GM21360 (cell line): ENCODE measurements around the gene DAPK2.

ENCODE experiments used
- ATAC-seq: cut with Tn5 transposase; IDR thresholded peaks from one replicate; pipeline ENCODE4 v1.9.1; 2021; ENCODE audit warnings: mild to moderate bottlenecking, moderate library complexity; ENCODE audit not compliant: unreplicated experiment

The DAPK2 gene

DNA sequence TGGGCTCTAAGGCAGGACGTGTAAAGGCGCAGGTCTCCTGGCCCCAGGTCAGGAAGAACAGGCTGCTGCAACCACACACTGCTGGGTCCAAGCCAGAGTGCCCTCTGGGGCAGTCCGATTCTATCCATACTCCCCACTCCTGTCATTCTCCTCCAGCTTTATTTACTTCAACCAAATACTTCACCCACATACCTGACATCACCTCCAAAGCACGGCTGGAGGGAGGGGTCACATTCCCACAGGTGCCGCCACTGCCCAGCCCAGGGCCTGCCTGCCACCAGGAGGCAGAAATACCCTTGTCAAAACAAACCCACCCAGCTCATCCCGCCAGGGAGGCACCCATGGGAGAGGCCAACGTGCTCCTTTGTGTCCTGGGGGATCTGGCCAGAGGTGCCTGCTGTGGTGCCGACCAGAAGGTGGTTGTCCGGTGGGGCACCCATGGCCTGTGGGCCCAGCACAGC, 100.4 kb downstream of the DAPK2 start:
- no peak for ATAC-seq

DNA sequence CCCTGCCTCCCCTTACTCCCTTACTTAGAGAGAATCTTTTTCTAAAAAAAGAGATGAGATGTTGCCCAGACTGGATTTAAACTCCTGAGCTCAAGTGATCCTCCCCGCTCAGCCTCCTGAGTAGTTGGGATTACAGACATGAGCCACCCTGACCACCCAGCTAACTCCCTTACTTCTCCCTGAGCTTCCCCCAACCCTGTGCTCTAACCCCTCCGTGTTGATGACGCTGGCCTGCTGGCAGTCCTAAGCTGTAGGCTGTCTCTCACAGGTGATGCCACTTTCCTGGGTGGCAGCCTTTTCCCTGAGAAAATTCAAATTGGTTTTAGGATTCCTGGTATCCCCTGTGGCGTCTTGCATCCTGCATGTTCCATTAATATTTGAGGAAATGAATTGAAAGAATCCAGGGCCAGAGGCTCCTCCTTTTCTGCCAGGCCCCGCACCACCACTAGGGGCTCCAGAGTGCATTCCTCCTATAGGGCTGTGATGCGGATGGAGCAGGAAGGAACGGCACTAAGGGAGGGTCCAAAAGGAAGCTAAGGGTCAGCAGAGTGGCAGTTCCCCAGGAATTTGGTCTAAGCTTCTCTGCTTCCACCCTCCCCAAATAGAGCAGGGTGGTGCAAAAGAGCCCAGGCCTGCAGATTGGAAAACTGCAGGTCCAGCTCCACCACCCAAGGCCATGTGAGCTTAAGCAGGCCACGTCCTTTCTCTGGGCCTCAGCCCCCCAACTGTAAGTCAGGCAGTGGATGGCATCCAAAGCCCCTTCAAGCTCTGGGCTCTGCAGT, 101.1 kb downstream of the DAPK2 start:
- ATAC-seq: no peak

GRCh38 chr15:63944681-63944955, 101.7 kb downstream of the DAPK2 start:
- ATAC-seq: no peak

GRCh38 chr15:63943829-63944680, 102.2 kb downstream of the DAPK2 start:
- no peak for ATAC-seq

GRCh38 chr15:63942486-63943365, 103.6 kb downstream of the DAPK2 start:
- ATAC-seq: no peak

DNA sequence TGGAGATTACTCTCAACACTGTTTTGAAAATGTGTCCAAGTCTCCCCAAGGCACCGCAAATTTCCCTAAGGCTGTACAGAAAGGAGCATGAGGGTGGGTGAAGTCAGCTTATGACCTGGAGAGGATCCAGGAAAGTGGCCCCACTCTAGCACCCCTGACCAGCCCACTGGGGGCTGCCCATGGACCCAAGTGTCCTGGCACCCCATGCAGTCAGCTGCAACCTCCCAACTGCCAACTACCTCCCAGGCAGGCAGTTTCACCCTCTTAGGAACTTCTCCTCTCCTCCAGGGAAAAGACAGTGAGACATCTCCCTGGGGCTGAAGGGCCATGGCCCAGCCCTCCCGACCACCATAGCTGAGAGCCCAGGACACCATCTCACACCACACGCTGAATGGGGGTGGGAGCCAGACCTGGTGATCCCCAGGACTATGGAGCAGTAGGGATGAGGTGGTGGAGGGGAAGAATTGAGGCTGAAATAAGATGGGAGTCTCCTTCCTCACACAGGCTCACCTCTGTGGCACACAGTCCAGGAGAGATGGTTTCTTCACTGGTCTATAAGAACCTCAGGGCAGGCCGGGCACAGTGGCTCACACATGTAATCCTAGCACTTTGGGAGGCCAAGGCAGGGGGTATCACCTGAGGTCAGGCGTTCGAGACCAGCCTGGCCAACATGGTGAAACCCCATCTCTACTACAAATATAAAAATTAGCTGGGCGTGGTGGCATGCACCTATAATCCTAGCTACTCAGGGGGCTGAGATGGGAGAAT, 104.4 kb downstream of the DAPK2 start:
- no peak for ATAC-seq

GRCh38 chr15:63940966-63941620, 105.2 kb downstream of the DAPK2 start:
- ATAC-seq: no peak

GRCh38 chr15:63939531-63940130, 106.7 kb downstream of the DAPK2 start:
- ATAC-seq: no peak

DNA sequence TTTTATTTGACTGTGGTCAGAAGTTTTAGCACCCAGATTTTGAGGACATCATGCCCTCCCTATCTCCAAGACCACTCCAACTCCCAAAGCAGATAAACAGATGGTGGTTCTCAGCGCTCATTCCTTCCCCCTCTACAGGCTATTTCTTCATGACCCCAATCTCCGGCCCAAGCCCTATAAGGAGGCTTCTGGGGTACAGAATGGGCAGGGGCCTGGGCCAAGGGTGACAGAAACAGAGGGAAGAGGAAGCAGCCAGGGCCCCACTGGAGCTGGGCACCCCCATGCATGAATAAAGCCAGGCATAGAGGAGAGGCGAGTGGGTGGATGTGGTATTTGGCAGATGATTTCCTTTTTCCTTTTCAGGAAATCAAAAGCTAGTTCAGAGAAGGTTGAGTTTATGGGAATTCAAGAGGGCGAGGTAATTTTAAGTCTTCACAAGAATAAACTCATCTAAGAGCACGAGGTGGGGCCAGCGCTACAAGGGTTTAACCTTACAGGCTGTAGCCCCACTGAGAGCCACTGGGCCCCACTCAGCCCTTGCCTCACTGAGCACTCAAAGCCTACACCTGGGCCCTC, 107.7 kb downstream of the DAPK2 start:
- ATAC-seq: no peak

GRCh38 chr15:63933522-63933921, 112.8 kb downstream of the DAPK2 start:
- no peak for ATAC-seq

DNA sequence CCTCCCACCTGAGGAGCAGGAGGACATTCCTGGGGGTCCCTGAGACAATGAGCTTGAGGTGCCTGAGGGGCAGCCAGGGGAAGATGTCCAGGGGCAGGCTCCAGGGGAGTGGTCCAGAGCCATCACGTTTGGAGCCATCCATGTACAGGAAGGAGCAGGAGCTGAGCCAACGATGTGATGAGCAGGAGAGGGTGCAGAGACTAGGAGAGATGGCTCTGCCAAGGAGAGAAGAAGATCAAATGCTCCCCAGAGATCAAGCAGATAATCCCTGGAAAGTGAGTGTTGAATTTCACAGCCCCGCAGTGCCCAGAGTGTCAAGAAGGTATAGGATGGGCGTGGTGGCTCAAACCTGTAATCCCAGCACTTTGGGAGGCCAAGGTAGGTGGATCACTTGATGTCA, 114.7 kb downstream of the DAPK2 start:
- no peak for ATAC-seq

- ATAC-seq: no peak
Observed at GRCh38 chr15:63930034-63930433, 116.3 kb downstream of the DAPK2 start.

GRCh38 chr15:63928185-63928842, 118.0 kb downstream of the DAPK2 start:
- no peak for ATAC-seq

DNA sequence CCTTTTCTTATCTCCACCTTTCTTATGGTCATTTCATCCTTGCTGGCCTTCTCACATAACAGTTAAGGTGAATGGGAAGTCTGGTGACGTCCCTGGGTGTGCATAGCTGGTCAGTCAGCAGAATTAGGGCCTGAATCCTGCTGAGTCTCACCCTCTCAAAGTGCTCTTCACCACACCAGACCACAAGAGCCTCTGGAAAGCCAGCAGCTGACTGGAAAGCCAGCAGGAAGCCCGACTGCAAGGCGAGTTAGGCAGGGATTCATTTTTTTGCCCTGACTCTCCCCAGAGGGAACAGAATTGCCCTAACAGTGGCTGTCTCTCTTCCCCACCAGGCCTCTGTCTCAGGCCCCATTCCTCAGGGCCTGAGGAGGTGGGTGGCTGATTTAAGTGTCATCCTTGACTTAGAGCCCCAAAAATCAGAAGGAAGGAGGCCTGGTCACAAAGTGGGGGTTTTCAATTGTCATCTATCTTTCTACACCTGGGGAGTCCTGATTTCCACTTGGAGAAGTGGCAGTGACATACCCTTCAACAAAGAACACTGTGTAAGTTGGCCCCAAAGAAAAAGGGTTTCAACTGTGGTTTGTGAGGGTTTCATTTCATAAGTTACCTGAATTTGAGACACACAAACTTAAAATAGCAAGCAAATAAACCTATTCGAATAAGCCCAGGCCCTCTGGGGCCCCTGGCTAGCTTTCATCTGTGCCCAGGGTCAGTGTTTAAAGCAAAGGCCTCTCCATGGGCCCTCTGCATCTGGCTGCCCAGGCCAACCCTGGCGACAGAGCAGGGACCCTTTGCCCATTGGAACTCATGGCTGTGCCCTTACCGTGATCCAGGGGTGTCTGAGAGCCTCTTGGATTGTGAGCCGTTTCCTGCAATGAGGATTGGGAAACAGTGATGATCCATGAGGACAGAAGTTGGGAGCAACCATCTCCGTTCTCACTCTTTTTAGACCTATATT, 122.0 kb downstream of the DAPK2 start:
- ATAC-seq: no peak

DNA sequence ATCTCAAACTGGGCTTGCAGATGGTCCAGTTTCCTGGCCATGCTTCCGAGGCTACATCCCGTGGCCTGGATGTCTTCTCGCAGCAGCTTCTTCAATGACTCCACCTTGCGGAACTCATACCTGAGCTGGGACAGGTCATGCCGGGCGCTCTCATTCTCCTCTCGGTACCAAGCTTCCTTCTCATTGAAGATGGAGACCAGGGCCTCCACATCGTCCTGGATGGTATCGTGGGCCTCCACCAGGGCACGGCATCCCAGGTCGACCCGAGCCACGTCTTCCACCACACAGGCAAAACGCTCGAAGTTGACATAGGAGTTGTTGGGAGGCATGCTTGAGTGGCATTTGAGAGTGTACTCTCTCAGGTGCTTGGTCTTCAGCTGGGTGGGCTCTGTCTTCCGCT, 123.4 kb downstream of the DAPK2 start:
- no peak for ATAC-seq

DNA sequence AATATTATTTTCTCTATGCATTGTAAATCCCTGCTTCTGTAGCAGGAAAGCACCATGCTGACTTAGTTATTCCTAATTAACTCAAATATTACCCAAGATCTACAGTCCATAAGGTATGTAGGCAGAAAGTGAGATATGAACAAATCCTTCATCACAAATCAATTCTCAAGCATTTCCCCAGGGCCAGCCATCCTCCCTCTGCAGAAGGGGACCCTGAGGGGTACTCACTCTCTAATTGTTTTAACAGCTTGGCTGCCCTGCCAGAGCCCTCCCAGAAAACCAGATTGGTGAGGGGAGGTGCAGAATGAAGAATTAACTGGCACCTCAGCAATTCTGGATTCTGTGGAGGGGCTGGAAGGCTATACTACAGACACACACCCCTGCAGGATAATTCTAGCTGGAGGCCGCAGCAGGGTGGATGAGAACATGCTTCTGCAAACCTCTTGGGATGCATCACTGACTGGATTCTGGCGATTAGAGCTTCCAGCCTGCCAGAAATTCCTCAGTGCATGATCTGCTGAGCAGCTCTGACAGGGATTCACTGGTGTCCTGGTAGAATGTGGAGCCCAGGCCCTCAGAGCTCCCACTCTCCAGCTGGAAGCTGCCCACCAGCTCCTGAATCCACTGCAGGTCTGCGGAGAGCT, 123.9 kb downstream of the DAPK2 start:
- no peak for ATAC-seq

DNA sequence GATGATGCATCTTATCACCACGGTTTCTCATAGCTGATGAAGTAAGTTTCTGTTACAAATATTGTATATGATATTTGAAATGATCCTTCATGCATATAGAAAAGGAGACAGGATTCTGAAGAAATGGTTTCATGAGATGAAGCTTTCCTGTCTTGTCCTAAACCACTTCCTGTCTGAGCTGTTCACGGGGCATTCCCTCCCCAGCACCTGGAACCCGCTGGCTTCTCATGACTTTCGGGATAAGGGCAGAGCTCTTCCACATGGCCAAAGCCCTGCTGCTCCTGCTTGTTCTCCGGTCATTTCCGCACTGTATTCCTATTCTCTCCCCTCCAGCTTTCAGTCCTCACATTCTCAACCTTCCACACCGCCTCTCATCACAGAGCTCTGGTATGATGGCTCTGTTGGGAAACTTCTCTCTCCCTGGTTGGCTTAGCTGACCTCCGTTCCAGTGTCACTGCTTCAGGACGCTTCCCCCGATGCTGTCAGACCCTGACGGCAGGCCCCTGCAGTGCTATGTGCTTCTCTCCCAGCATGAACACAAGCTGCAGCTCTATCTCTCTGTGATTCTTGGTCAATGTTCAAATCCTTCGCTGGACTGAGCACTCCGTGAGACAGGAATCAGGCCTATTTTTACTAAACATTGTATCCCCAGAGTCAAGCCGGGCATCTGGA, 125.6 kb downstream of the DAPK2 start:
- no peak for ATAC-seq
